Suprapubic skin (tissue), 2 donors: ENCODE data around the gene PLEKHO2.

Source experiments
- EP300 ChIP-seq: sonication (generic); formaldehyde crosslinking; IDR thresholded peaks from one replicate; pipeline ENCODE4 v1.6.1; 2017; ENCODE audit warnings: antibody characterized with exemption
- POLR2A ChIP-seq, 2 donors: fragments of 450-650 bp; IDR thresholded peaks; one replicate each; pipeline ENCODE4 v1.6.1; 2017; ENCODE audit warnings: antibody characterized with exemption in 2 of 2, mild to moderate bottlenecking in 2 of 2, moderate library complexity in 2 of 2

GRCh38 chr15:64907991-64908390 is 66.3 kb downstream of the PLEKHO2 start:
- TF ChIP-seq EP300 (no peak), POLR2A (IDR thresholded peaks at IDR 0.05) (no peak)
